SK-N-SH treated with all-trans-retinoic acid at 6 μM for 48 hours (cell line): Measurements from ENCODE around the gene HADHB.

Experiments used
- ARNTL ChIP-seq: fragments of 450-650 bp; formaldehyde crosslinking; IDR thresholded peaks from 2 replicates; pipeline ENCODE4 v1.5.0; 2020; ENCODE audit warnings: low read depth, mild to moderate bottlenecking, moderate library complexity, borderline replicate concordance
- ISL1 ChIP-seq: fragments of 250-450 bp; sonication (Bioruptor Pico); IDR thresholded peaks from 2 replicates; pipeline ENCODE4 v2.1.2; 2022; ENCODE audit warnings: mild to moderate bottlenecking, moderate library complexity
- ZFP3 ChIP-seq: fragments of 250-450 bp; sonication (Bioruptor Pico); IDR thresholded peaks from 2 replicates; pipeline ENCODE4 v1.5.0; 2020; ENCODE audit warnings: mild to moderate bottlenecking, moderate library complexity
- ZFP30 ChIP-seq: fragments of 450-650 bp; formaldehyde crosslinking; IDR thresholded peaks from 2 replicates; pipeline ENCODE4 v1.5.0; 2022; ENCODE audit warnings: mild to moderate bottlenecking, moderate library complexity
- TF ChIP-seq, protein P1 (sequence below): fragments of 250-450 bp; sonication (Bioruptor Pico); IDR thresholded peaks from 2 replicates; pipeline ENCODE4 v1.8.0; 2020; ENCODE audit warnings: mild to moderate bottlenecking, moderate library complexity, borderline replicate concordance
- TF ChIP-seq, protein P2 (sequence below): fragments of 250-450 bp; sonication (Bioruptor Pico); IDR thresholded peaks from 2 replicates; pipeline ENCODE4 v1.8.0; 2021; ENCODE audit warnings: low read depth, mild to moderate bottlenecking, moderate library complexity, borderline replicate concordance

GRCh38 chr2:26202981-26203490 is 41.7 kb upstream of the HADHB start:
- TF ChIP-seq, protein P1, sequence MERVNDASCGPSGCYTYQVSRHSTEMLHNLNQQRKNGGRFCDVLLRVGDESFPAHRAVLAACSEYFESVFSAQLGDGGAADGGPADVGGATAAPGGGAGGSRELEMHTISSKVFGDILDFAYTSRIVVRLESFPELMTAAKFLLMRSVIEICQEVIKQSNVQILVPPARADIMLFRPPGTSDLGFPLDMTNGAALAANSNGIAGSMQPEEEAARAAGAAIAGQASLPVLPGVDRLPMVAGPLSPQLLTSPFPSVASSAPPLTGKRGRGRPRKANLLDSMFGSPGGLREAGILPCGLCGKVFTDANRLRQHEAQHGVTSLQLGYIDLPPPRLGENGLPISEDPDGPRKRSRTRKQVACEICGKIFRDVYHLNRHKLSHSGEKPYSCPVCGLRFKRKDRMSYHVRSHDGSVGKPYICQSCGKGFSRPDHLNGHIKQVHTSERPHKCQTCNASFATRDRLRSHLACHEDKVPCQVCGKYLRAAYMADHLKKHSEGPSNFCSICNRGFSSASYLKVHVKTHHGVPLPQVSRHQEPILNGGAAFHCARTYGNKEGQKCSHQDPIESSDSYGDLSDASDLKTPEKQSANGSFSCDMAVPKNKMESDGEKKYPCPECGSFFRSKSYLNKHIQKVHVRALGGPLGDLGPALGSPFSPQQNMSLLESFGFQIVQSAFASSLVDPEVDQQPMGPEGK (CRISPR knock-in tag): no peak
- no peak for TF ChIP-seq ZFP30 (CRISPR knock-in tag)
- TF ChIP-seq ARNTL (CRISPR knock-in tag): no peak
- TF ChIP-seq ISL1 (CRISPR knock-in tag): no peak
- TF ChIP-seq, protein P2, sequence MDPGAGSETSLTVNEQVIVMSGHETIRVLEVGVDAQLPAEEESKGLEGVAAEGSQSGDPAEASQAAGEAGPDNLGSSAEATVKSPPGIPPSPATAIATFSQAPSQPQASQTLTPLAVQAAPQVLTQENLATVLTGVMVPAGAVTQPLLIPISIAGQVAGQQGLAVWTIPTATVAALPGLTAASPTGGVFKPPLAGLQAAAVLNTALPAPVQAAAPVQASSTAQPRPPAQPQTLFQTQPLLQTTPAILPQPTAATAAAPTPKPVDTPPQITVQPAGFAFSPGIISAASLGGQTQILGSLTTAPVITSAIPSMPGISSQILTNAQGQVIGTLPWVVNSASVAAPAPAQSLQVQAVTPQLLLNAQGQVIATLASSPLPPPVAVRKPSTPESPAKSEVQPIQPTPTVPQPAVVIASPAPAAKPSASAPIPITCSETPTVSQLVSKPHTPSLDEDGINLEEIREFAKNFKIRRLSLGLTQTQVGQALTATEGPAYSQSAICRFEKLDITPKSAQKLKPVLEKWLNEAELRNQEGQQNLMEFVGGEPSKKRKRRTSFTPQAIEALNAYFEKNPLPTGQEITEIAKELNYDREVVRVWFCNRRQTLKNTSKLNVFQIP (CRISPR knock-in tag): no peak
- TF ChIP-seq ZFP3 (CRISPR knock-in tag): no peak
